Iris pigment epithelial cell (primary cell): ENCODE results near the gene NUDT3.
"Not testable (repeated sequence)": the region's sequence is repeated elsewhere in the genome, so short reads cannot be mapped to it uniquely, and the experiment has no call there.

Experiments
- DNase-seq: peaks from one replicate; pipeline ENCODE4 v3.0.0-alpha.2; 2011; ENCODE audit warnings: low read depth

NUDT3 gene

DNA sequence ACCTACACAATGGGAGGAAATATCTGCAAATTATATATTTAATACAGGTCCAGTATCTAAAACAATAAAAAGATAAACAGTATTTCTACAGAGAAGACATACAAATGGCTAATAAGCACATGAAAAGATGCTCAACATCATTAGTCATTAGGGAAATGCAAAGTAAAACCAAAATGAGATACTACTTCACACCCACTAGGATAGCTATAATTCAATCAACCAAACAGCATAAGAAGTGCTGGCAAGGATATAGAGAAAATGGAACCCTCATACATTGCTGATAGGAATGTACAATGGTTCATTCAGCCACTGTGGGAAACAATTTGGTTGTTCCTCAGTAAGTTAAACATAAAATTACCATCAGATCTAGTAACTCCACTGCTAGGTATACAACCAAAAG lies 48.7 kb downstream of the NUDT3 start:
- no peak for DNase-seq

GRCh38 chr6:34342247-34342646 lies 50.2 kb downstream of the NUDT3 start:
- no peak for DNase-seq

GRCh38 chr6:34341481-34341971 lies 50.9 kb downstream of the NUDT3 start:
- DNase-seq, result peak; percentile 36

DNA sequence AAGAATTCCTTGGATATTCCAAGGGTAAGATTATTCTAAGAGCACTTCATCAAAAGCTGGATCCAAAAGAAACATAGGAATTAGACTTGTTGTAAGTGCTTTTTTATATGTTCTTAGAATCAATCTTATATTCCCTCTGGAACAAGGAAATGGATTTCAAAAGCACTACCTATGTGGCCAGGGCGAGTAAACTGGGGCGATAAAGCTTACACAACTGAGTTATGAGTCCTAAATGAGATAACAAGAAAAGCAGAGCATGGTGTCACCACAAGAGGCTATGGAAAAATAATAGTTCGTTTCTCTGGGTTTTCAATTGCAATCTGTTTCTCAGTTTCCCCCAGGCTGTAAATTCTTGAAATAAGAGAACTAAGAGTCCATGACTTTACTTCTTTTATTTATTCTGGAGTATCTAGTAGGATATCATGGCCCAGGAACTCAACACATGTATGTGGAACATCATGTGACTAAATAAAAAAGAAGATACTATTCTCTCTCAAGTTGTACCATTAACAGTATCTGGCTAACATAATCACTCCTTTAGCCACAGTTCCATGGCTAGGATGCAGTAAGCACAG lies 51.5 kb downstream of the NUDT3 start:
- DNase-seq, result peak; percentile 20

DNA sequence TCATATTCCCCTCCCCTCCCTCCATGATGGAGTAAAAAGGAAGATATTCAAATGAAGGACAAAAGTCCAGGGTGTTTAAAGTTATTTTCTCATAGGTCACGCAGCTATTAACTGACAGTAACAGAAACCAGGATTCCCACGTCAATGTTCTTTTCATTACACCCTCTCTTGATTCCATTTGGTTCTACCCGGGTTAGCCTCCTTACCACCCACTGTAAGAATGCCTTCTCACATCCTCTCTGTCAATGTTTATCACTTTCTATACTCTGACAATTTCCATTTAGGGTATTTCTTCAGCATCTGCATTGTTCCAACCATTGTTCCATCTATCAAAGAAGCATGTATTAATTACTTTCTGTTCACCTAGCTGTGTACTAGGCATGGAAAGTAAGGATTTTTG lies 52.1 kb downstream of the NUDT3 start:
- no peak for DNase-seq

DNA sequence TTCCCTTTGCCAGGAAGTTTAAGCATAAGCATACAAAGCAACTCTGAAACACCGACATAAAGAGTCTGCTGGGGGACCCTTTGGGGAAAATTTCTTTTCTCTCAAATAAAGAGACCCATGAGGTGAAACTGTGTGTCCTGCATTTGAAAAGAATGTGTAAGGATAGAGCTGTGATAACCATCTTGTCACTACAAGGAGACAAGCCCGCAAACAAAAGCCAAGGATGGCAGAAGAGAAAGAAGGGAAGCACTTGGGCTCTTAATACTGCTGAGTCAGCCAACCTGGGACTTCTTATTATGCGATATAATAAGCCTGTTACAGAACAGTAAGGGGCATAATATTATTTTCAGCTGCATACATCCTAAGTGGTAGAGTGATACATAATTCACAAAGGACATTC lies 52.5 kb downstream of the NUDT3 start:
- no peak for DNase-seq

DNA sequence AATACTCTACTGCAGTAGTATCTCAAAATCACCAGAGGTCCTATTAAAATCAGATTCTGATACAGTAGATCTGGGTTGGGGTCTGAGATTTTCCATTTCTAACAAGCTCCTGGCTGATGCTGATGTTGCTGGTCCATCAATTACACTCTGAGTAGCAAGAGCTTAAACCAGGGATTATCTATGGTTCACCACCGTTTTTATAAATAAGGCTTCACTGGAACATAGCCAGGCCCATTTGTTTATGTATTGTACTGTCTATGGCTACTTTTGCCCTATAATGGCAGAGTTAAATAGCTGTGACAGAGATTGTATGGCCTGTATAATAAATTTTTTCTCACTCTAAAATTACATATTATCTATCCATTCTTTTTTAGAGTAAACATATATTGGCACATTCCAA lies 53.0 kb downstream of the NUDT3 start:
- DNase-seq, result peak; percentile 15

DNA sequence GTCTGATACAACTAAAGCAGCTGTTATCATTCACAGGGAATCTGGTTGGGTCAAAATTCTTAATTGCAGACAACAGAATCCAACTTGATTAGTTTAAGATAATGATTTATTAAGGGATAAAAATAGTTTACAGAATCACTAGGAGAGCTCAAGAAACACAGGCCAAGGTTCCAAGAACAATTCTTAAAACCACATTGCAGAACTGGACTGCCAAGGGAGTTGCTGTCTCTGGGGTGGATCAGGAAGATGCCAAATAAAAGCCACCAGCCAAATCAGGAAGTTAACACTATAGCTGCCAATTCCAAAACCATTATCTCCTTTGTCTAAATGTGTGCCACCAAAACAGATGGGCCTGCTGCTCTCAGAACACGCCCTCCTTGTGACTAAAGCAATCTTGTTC lies 53.7 kb downstream of the NUDT3 start:
- DNase-seq, result no peak

GRCh38 chr6:34338377-34338776 lies 54.1 kb downstream of the NUDT3 start:
- no peak for DNase-seq

DNA sequence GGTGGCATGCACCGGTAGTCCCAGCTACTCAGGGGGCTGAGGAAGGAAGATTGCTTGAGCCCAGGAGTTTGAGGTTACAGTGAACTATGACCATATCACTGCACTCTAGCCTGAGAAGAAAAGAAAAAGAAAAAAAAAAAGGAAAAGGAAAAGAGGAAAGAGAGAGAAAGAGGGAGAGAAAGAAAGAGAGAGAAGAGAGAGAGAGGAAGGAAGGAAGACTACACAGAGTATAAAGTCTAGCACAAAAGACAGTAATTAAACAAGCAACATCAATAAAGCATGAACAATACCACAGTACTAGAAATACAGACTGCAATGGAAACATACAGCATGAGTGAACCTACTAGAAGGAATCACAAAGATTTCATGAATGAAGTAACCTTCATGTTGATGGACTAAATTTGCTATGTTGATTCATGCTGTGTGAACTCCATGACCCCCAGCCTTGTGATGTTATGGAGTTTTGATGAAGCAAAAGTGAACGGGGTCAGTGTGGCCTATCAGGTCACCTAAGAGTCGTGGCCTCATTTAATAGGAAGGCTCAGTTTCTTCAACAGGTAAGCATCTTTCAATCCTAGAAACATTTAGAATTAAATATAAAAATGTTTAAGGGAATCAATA lies 57.6 kb downstream of the NUDT3 start:
- DNase-seq, result peak; percentile 78

DNA sequence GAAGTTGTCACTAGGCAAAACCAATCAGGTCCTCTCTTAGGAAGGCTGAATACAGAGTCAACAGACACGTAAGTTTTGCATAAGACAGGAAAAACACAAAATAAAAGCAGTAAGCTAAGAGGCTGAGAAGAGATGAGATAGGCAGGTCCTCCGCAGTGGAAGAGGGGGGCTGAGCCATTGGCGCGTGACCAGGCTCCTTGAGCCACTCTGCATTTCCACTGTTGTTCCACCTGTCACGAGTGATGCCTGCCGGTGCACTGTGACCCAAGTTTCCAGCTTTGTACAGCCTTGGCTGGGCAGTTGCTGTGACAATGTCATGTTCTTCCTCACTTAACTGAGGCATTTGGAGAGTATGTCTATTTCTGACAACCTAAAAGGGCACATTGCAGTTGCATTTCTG lies 58.6 kb downstream of the NUDT3 start:
- no peak for DNase-seq

GRCh38 chr6:34332251-34333198 lies 59.9 kb downstream of the NUDT3 start:
- DNase-seq, result no peak

DNA sequence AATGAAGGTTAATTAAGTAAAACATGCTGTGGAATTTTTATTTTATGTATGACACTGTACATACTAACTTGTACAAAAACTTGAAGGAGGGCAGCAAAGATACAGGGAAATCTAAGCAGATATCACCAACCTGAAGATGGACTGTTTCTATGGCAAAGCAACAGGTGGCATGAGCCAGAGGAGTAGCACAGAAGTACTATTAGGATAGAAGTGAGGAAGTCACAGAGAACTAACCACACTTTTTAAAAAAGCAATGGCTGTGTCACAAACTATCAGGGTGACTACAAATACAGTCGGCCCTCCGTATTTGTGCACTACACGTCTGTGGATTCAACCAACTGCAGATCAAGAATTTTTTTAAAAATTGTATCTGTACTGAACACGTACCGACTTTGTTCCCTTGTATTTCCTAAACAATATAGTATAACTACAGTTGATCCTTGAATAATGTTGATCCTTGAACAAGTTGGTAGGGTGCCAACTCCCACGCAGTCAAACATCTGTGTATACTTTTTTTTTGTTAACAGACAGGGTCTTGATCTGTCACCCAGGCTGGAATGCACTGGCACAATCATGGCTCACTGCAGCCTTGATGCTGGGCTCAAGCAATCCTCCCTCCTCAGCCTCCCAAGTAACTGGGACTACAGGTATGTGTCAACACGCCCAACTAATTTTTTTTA lies 61.0 kb downstream of the NUDT3 start:
- peak; percentile 55 for DNase-seq

DNA sequence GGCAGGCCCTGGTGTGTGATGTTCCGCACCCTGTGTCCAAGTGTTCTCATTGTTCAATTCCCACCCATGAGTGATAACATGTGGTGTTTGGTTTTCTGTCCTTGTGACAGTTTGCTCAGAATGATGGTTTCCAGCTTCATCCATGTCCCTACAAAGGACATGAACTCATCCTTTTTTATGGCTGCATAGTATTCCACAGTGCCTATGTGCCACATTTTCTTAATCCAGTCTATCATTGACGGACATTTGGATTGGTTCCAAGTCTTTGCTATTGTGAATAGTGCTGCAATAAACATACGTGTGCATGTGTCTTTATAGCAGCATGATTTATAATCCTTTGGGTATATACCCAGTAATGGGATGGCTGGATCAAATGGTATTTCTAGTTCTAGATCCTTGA lies 62.7 kb downstream of the NUDT3 start:
- DNase-seq, result not testable (repeated sequence)

DNA sequence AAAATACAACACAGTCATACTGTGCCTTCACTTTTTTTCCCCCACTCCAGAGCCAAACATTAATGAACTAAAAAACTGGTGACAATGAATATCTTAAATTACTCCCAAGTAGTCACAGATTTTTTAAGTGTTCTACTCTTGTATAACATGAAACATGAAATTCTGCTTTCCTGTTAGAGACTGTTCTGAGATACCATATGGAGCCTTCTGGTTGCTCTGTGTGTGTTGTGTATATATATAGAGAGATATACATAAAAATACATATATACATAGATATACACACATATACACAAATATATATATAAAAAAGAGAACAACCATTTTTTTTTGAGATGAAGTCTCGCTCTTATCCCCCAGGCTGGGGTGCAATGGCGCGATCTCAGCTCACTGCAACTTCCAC lies 63.5 kb downstream of the NUDT3 start:
- no peak for DNase-seq

DNA sequence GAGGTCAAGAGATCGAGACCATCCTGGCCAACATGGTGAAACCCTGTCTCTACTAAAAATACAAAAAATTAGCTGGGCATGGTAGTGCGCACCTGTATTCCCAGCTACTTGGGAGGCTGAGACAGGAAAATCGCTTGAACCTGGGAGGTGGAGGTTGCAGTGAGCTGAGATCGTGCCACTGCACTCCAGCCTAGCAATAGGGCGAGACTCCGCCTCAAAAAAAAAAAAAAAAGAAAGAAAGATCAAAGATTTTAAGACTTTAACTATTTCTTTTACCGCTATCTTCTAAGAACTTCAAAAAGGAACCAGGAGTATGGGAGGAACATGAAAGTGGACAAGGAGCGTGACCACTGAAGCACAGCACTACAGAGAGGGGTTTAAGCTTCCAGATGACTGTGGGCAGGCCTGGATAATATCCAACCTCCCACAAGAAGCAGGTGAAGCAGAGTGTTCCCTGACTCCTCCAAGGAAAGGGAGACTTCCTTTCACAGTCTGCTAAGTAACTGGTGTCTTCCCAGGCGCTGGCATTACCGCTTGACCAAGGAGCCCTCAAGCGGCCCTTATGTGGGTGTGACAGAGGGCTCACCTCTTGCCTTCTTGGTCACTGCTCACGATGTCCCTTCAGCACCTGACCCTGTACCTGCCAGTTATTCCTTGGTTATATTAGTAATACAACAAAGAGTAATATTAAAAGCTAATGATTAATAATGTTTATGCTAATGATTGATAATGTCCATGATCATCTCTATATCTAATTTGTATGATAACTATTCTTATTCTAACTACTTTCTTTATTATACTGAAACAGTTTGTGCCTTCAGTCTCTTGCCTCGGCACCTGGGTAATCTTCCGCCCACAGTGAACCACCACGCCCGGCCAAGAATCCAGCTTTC lies 64.9 kb downstream of the NUDT3 start:
- not testable (repeated sequence) for DNase-seq

GRCh38 chr6:34325633-34326032 lies 66.8 kb downstream of the NUDT3 start:
- no peak for DNase-seq

- DNase-seq, result peak; percentile 76
Measured at GRCh38 chr6:34324738-34325444, 67.6 kb downstream of the NUDT3 start.

- DNase-seq, result not testable (repeated sequence)
Measured at GRCh38 chr6:34324221-34324620, 68.2 kb downstream of the NUDT3 start.

DNA sequence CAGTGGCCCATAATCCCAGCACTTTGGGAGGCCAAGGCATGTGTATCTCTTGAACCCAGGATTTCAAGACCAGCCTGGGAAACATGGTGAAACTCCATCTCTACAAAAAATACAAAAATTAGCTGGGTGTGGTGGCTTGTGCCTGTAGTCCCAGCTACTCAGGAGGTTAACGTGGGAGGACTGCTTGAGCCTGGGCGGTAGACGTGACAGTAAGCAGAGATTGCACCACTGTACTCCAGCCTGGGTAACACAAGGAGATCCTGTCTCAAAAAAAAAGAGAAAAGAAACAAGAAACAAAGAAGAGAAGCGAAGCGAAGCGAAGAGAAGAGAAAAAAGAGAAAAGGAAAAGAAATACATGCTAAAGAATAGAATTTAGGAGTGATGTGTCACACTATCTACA lies 69.2 kb downstream of the NUDT3 start:
- no peak for DNase-seq

GRCh38 chr6:34322732-34323131 lies 69.7 kb downstream of the NUDT3 start:
- no peak for DNase-seq
